GM23338 (cell line): ENCODE results near the gene MS4A15. TPM values are rescaled to one million over a fixed set of nuclear protein-coding genes. Genes with fewer than 3 reads are reported as not detected.

Experiments
- ATAC-seq: fragments of 200-7000 bp; cut with Tn5 transposase; 3 replicates; pipeline ENCODE4 v1.9.1; 2020
- DNase-seq: peaks from one replicate; pipeline ENCODE4 v3.0.0-alpha.2; 2015; ENCODE audit warnings: low spot score
- H2AFZ ChIP-seq: fragments of 200-600 bp; sonication (generic); 2 replicates; pipeline ENCODE4 v1.8.0; 2016; ENCODE audit warnings: antibody characterized with exemption, mild to moderate bottlenecking, moderate library complexity
- H3F3A ChIP-seq: fragments of 200-600 bp; sonication (generic); replicated peaks from 2 replicates; pipeline ENCODE4 v1.8.0; 2017; ENCODE audit warnings: antibody characterized with exemption, mixed run types, low read depth
- H3K27ac ChIP-seq: fragments of 200-600 bp; sonication (generic); 2 replicates; pipeline ENCODE4 v1.6.1; 2016; ENCODE audit warnings: low read depth
- H3K27me3 ChIP-seq: fragments of 200-600 bp; sonication (generic); 2 replicates; pipeline ENCODE4 v1.8.0; 2016; ENCODE audit warnings: mild to moderate bottlenecking, mixed run types, moderate library complexity; ENCODE audit not compliant: insufficient read depth
- H3K36me3 ChIP-seq: fragments of 200-600 bp; sonication (generic); 2 replicates; pipeline ENCODE4 v1.8.0; 2016; ENCODE audit warnings: mild to moderate bottlenecking; ENCODE audit not compliant: insufficient read depth
- H3K4me1 ChIP-seq: fragments of 200-600 bp; sonication (generic); 2 replicates; pipeline ENCODE4 v1.8.0; 2016; ENCODE audit warnings: mild to moderate bottlenecking, moderate library complexity; ENCODE audit not compliant: insufficient read depth
- H3K4me2 ChIP-seq: fragments of 200-600 bp; sonication (generic); 2 replicates; pipeline ENCODE4 v1.7.1; 2017; ENCODE audit warnings: mixed run types
- H3K4me3 ChIP-seq: fragments of 200-600 bp; sonication (generic); 2 replicates; pipeline ENCODE4 v1.6.1; 2016; ENCODE audit warnings: mixed run types
- H3K79me2 ChIP-seq: fragments of 200-600 bp; sonication (generic); replicated peaks from 2 replicates; pipeline ENCODE4 v1.8.0; 2017; ENCODE audit warnings: mild to moderate bottlenecking; ENCODE audit not compliant: insufficient read depth
- H3K9me2 ChIP-seq: fragments of 200-600 bp; sonication (generic); 2 replicates; pipeline ENCODE4 v1.8.0; 2017; ENCODE audit not compliant: insufficient read depth
- H4K20me1 ChIP-seq: fragments of 200-600 bp; sonication (generic); replicated peaks from 2 replicates; pipeline ENCODE4 v1.8.0; 2017; ENCODE audit warnings: mild to moderate bottlenecking; ENCODE audit not compliant: insufficient read depth
- H3K27ac Mint-ChIP-seq: 2 replicates; pipeline ENCODE4 v1.8.0; 2020; ENCODE audit warnings: inconsistent platforms, mild to moderate bottlenecking, moderate library complexity, mixed read lengths
- H3K27me3 Mint-ChIP-seq: 3 replicates; pipeline ENCODE4 v1.8.0; 2022; ENCODE audit warnings: low read depth, mild to moderate bottlenecking, moderate library complexity, mixed read lengths, inconsistent platforms; ENCODE audit not compliant: insufficient read depth, poor library complexity
- H3K36me3 Mint-ChIP-seq: 3 replicates; pipeline ENCODE4 v1.8.0; 2021; ENCODE audit warnings: low read depth, mild to moderate bottlenecking, inconsistent platforms, moderate library complexity, mixed read lengths
- H3K4me1 Mint-ChIP-seq: 3 replicates; pipeline ENCODE4 v1.8.0; 2020; ENCODE audit warnings: mild to moderate bottlenecking, inconsistent platforms, mixed read lengths
- H3K4me3 Mint-ChIP-seq: 3 replicates; pipeline ENCODE4 v1.8.0; 2021; ENCODE audit warnings: moderate library complexity, mild to moderate bottlenecking, inconsistent platforms, mixed read lengths
- H3K9me3 Mint-ChIP-seq: 3 replicates; pipeline ENCODE4 v1.8.0; 2020; ENCODE audit warnings: moderate library complexity, mild to moderate bottlenecking, inconsistent platforms, mixed read lengths
- CREB1 ChIP-seq: fragments of 250-450 bp; sonication (Bioruptor Pico); IDR thresholded peaks from 2 replicates; pipeline ENCODE4 v1.5.0; 2020; ENCODE audit warnings: low read depth, mild to moderate bottlenecking, moderate library complexity
- EZH2 ChIP-seq: fragments of 200-600 bp; sonication (generic); IDR thresholded peaks from one replicate; pipeline ENCODE4 v1.8.0; 2017; ENCODE audit warnings: antibody characterized with exemption, mild to moderate bottlenecking, low read depth; ENCODE audit not compliant: unreplicated experiment
- EZH2phosphoT487 ChIP-seq: fragments of 200-600 bp; sonication (generic); IDR thresholded peaks from one replicate; pipeline ENCODE4 v1.8.1; 2018; ENCODE audit warnings: antibody characterized with exemption; ENCODE audit not compliant: unreplicated experiment
- JUNB ChIP-seq: IDR thresholded peaks from one replicate; pipeline ENCODE4 v1.6.1; 2016; ENCODE audit warnings: antibody characterized with exemption; ENCODE audit not compliant: unreplicated experiment
- NANOG ChIP-seq: IDR thresholded peaks from 2 replicates; pipeline ENCODE4 v1.6.1; 2016; ENCODE audit warnings: antibody characterized with exemption, borderline replicate concordance
- POLR2AphosphoS5 ChIP-seq: IDR thresholded peaks from 2 replicates; pipeline ENCODE4 v1.6.1; 2016; ENCODE audit warnings: antibody characterized with exemption, low read depth
- STAT1 ChIP-seq: IDR thresholded peaks from one replicate; pipeline ENCODE4 v1.6.1; 2016; ENCODE audit warnings: antibody characterized with exemption; ENCODE audit not compliant: unreplicated experiment
- ZNF114 ChIP-seq: fragments of 250-450 bp; sonication (Bioruptor Pico); IDR thresholded peaks from 2 replicates; pipeline ENCODE4 v1.5.0; 2020; ENCODE audit warnings: mild to moderate bottlenecking, moderate library complexity
- ZNF331 ChIP-seq: fragments of 250-450 bp; sonication (Bioruptor Pico); IDR thresholded peaks from 2 replicates; pipeline ENCODE4 v1.5.0; 2020; ENCODE audit warnings: low read depth, mild to moderate bottlenecking, moderate library complexity
- polyA plus RNA-seq: library from polyadenylated mRNA; unstranded; fragments of >200 nt; fragmentation: Nextera tagmentation; extraction: Ambion mirVana; gene quantifications from 2 replicates; pipeline ENCODE4 v1.2.1, GENCODE V29; 2016
- total RNA-seq: library from RNA; depleted of rRNA; stranded (reverse); fragments of >200 nt; shearing (Covaris generic); gene quantifications from 2 replicates; pipeline ENCODE4 v1.2.3, GENCODE V29; 2014
- TF ChIP-seq, protein P1 (sequence below): fragments of 250-450 bp; sonication (Bioruptor Pico); IDR thresholded peaks from 2 replicates; pipeline ENCODE4 v1.5.0; 2020; ENCODE audit warnings: mild to moderate bottlenecking, moderate library complexity
- TF ChIP-seq, protein P2 (sequence below): IDR thresholded peaks from one replicate; pipeline ENCODE4 v1.6.1; 2018; ENCODE audit warnings: antibody characterized with exemption; ENCODE audit not compliant: unreplicated experiment
- TF ChIP-seq, protein P3 (sequence below): IDR thresholded peaks from 2 replicates; pipeline ENCODE4 v1.6.1; 2016; ENCODE audit warnings: antibody characterized with exemption
- TF ChIP-seq, protein P4 (sequence below), 2 experiments: fragments of 200-600 bp in 1 of 2; sonication (generic) in 1 of 2; conservative IDR thresholded peaks; 2 replicates each; pipeline versions ENCODE4 v1.5.1 to v1.6.1; 2016 to 2017; ENCODE audit warnings: antibody characterized with exemption in 2 of 2, low read depth in 2 of 2, mild to moderate bottlenecking in 2 of 2, moderate library complexity in 1 of 2

Gene MS4A15
- total and polyA plus RNA-seq, 2 experiments from 2014 or later: 0.44 TPM; not detected in 1

DNA sequence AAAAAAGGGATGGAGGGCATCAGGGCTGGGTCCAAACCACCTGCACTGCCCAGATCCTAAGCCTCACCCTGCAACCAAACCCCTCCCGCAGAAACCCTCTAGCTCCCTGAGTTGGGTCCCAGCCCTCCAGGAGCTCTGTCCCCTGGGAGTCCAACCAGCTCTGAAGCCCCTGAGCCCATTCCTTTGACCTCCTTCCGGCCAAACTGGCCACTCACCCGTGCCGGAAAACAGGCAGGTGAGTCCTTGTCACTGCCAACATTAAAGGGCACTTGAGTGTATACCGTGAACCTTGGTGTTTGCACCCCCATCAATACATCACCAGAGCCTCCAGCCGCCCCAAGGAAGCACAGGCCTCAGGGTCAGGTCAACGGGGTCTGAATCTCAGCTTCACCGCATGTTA is 11.5 kb downstream of the MS4A15 start:
- H3K9me2 ChIP-seq: no peaks in the 10 kb centered on the region; the same call in 1 of the 2 replicates
- H3K27me3 ChIP-seq: peaks cover 17% of the 10 kb centered on the region; the same call in 1 of the 2 replicates
- TF ChIP-seq JUNB (no peak), POLR2AphosphoS5 (no peak), CREB1 (CRISPR knock-in tag) (no peak), EZH2phosphoT487 (no peak), ZNF114 (CRISPR knock-in tag) (no peak), STAT1 (no peak), NANOG (no peak), EZH2 (no peak), ZNF331 (CRISPR knock-in tag) (no peak)
- TF ChIP-seq, protein P1, sequence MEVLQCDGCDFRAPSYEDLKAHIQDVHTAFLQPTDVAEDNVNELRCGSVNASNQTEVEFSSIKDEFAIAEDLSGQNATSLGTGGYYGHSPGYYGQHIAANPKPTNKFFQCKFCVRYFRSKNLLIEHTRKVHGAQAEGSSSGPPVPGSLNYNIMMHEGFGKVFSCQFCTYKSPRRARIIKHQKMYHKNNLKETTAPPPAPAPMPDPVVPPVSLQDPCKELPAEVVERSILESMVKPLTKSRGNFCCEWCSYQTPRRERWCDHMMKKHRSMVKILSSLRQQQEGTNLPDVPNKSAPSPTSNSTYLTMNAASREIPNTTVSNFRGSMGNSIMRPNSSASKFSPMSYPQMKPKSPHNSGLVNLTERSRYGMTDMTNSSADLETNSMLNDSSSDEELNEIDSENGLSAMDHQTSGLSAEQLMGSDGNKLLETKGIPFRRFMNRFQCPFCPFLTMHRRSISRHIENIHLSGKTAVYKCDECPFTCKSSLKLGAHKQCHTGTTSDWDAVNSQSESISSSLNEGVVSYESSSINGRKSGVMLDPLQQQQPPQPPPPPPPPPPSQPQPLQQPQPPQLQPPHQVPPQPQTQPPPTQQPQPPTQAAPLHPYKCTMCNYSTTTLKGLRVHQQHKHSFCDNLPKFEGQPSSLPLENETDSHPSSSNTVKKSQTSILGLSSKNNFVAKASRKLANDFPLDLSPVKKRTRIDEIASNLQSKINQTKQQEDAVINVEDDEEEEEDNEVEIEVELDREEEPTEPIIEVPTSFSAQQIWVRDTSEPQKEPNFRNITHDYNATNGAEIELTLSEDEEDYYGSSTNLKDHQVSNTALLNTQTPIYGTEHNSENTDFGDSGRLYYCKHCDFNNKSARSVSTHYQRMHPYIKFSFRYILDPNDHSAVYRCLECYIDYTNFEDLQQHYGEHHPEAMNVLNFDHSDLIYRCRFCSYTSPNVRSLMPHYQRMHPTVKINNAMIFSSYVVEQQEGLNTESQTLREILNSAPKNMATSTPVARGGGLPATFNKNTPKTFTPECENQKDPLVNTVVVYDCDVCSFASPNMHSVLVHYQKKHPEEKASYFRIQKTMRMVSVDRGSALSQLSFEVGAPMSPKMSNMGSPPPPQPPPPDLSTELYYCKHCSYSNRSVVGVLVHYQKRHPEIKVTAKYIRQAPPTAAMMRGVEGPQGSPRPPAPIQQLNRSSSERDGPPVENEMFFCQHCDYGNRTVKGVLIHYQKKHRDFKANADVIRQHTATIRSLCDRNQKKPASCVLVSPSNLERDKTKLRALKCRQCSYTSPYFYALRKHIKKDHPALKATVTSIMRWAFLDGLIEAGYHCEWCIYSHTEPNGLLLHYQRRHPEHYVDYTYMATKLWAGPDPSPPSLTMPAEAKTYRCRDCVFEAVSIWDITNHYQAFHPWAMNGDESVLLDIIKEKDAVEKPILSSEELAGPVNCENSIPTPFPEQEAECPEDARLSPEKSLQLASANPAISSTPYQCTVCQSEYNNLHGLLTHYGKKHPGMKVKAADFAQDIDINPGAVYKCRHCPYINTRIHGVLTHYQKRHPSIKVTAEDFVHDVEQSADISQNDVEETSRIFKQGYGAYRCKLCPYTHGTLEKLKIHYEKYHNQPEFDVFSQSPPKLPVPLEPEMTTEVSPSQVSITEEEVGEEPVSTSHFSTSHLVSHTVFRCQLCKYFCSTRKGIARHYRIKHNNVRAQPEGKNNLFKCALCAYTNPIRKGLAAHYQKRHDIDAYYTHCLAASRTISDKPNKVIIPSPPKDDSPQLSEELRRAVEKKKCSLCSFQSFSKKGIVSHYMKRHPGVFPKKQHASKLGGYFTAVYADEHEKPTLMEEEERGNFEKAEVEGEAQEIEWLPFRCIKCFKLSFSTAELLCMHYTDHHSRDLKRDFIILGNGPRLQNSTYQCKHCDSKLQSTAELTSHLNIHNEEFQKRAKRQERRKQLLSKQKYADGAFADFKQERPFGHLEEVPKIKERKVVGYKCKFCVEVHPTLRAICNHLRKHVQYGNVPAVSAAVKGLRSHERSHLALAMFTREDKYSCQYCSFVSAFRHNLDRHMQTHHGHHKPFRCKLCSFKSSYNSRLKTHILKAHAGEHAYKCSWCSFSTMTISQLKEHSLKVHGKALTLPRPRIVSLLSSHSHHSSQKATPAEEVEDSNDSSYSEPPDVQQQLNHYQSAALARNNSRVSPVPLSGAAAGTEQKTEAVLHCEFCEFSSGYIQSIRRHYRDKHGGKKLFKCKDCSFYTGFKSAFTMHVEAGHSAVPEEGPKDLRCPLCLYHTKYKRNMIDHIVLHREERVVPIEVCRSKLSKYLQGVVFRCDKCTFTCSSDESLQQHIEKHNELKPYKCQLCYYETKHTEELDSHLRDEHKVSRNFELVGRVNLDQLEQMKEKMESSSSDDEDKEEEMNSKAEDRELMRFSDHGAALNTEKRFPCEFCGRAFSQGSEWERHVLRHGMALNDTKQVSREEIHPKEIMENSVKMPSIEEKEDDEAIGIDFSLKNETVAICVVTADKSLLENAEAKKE: no peak
- TF ChIP-seq, protein P2, sequence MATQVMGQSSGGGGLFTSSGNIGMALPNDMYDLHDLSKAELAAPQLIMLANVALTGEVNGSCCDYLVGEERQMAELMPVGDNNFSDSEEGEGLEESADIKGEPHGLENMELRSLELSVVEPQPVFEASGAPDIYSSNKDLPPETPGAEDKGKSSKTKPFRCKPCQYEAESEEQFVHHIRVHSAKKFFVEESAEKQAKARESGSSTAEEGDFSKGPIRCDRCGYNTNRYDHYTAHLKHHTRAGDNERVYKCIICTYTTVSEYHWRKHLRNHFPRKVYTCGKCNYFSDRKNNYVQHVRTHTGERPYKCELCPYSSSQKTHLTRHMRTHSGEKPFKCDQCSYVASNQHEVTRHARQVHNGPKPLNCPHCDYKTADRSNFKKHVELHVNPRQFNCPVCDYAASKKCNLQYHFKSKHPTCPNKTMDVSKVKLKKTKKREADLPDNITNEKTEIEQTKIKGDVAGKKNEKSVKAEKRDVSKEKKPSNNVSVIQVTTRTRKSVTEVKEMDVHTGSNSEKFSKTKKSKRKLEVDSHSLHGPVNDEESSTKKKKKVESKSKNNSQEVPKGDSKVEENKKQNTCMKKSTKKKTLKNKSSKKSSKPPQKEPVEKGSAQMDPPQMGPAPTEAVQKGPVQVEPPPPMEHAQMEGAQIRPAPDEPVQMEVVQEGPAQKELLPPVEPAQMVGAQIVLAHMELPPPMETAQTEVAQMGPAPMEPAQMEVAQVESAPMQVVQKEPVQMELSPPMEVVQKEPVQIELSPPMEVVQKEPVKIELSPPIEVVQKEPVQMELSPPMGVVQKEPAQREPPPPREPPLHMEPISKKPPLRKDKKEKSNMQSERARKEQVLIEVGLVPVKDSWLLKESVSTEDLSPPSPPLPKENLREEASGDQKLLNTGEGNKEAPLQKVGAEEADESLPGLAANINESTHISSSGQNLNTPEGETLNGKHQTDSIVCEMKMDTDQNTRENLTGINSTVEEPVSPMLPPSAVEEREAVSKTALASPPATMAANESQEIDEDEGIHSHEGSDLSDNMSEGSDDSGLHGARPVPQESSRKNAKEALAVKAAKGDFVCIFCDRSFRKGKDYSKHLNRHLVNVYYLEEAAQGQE: no peak
- TF ChIP-seq, protein P3, sequence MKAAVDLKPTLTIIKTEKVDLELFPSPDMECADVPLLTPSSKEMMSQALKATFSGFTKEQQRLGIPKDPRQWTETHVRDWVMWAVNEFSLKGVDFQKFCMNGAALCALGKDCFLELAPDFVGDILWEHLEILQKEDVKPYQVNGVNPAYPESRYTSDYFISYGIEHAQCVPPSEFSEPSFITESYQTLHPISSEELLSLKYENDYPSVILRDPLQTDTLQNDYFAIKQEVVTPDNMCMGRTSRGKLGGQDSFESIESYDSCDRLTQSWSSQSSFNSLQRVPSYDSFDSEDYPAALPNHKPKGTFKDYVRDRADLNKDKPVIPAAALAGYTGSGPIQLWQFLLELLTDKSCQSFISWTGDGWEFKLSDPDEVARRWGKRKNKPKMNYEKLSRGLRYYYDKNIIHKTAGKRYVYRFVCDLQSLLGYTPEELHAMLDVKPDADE: no peak
- TF ChIP-seq, protein P4, sequence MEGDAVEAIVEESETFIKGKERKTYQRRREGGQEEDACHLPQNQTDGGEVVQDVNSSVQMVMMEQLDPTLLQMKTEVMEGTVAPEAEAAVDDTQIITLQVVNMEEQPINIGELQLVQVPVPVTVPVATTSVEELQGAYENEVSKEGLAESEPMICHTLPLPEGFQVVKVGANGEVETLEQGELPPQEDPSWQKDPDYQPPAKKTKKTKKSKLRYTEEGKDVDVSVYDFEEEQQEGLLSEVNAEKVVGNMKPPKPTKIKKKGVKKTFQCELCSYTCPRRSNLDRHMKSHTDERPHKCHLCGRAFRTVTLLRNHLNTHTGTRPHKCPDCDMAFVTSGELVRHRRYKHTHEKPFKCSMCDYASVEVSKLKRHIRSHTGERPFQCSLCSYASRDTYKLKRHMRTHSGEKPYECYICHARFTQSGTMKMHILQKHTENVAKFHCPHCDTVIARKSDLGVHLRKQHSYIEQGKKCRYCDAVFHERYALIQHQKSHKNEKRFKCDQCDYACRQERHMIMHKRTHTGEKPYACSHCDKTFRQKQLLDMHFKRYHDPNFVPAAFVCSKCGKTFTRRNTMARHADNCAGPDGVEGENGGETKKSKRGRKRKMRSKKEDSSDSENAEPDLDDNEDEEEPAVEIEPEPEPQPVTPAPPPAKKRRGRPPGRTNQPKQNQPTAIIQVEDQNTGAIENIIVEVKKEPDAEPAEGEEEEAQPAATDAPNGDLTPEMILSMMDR (conservative IDR thresholded peaks at IDR 0.05; ENCODE audit: low read depth in 2 of 2): no peak
- H3K27ac ChIP-seq: no peak overlapping the region
- peaks cover 10% of the 10 kb centered on the region for H3K9me3 Mint-ChIP-seq
- no peaks in the 10 kb centered on the region for H3F3A ChIP-seq
- H2AFZ ChIP-seq: no peak overlapping the region
- no peaks in the 10 kb centered on the region; the same call in 2 of the 3 replicates for H3K36me3 Mint-ChIP-seq
- no peaks in the 10 kb centered on the region for H3K36me3 ChIP-seq
- H3K4me2 ChIP-seq: no peak overlapping the region
- H3K4me1 ChIP-seq: no peaks in the 10 kb centered on the region
- peaks cover 6% of the 10 kb centered on the region; the same call in 2 of the 3 replicates for H3K4me1 Mint-ChIP-seq
- no peak overlapping the region for H3K4me3 ChIP-seq
- no peak for DNase-seq
- no peak overlapping the region for H3K4me3 Mint-ChIP-seq
- H3K27ac Mint-ChIP-seq: no peak overlapping the region
- H3K79me2 ChIP-seq: no peaks in the 10 kb centered on the region
- peaks cover 15% of the 10 kb centered on the region for H3K27me3 Mint-ChIP-seq
- no peaks in the 10 kb centered on the region for H4K20me1 ChIP-seq
- no peak for ATAC-seq
